Epithelial cell of esophagus (primary cell): ENCODE measurements around the gene CD163L1.
"Not testable (repeated sequence)": the region's sequence is repeated elsewhere in the genome, so short reads cannot be mapped to it uniquely, and the experiment has no call there.

Experiments
- DNase-seq: peaks from one replicate; pipeline ENCODE4 v3.0.0; 2010; ENCODE audit warnings: low read depth
- H3K4me3 ChIP-seq: 2 replicates; pipeline ENCODE4 v1.5.1; 2011; ENCODE audit warnings: mild to moderate bottlenecking, low read length, control low read depth
- CTCF ChIP-seq: IDR thresholded peaks from 2 replicates; pipeline ENCODE4 v1.5.1; 2011; ENCODE audit warnings: low read depth, mild to moderate bottlenecking, low read length, control low read depth, inconsistent platforms; ENCODE audit not compliant: insufficient read depth; ENCODE audit errors: missing control alignments

CD163L1 gene

GRCh38 chr12:7441216-7441615, 2.7 kb downstream of the CD163L1 start:
- DNase-seq = no peak
- no peak for TF ChIP-seq CTCF

GRCh38 chr12:7439579-7440505, 4.1 kb downstream of the CD163L1 start:
- TF ChIP-seq CTCF = no peak
- peak; percentile 65 for DNase-seq
- H3K4me3 ChIP-seq = peak overlapping the region; percentile 41

More at GRCh38 chr12:7441216-7441615, 2.7 kb downstream of the CD163L1 start:
- no peak overlapping the region for H3K4me3 ChIP-seq

- not testable (repeated sequence) for DNase-seq, H3K4me3 ChIP-seq
Measured at GRCh38 chr12:7438291-7438995, 5.5 kb downstream of the CD163L1 start.

- not testable (repeated sequence) for H3K4me3 ChIP-seq, DNase-seq
Measured at GRCh38 chr12:7437494-7437893, 6.5 kb downstream of the CD163L1 start.

- no peak for DNase-seq
- TF ChIP-seq CTCF = no peak
- no peak overlapping the region for H3K4me3 ChIP-seq
Measured at GRCh38 chr12:7434670-7435069, 9.3 kb downstream of the CD163L1 start.

- DNase-seq = peak; percentile 85
- TF ChIP-seq CTCF = no peak
- H3K4me3 ChIP-seq = no peak overlapping the region
Measured at GRCh38 chr12:7433276-7433822, 10.6 kb downstream of the CD163L1 start.

- no peak overlapping the region for H3K4me3 ChIP-seq
- DNase-seq = peak; percentile 22
- no peak for TF ChIP-seq CTCF
Measured at GRCh38 chr12:7431993-7432685, 11.8 kb downstream of the CD163L1 start.
